HepG2 (cell line): ENCODE data around the gene CLEC16A. TPM values are rescaled to one million over a fixed set of nuclear protein-coding genes. Genes with fewer than 3 reads are reported as not detected.

ENCODE experiments used
- ATAC-seq: fragments of 200-7000 bp; cut with Tn5 transposase; 3 replicates; pipeline ENCODE4 v1.9.1; 2020; ENCODE audit warnings: mild to moderate bottlenecking, moderate library complexity
- BruUV-seq: library from RNA; stranded (reverse); fragments of 400-500 nt; replicated peaks from 2 replicates; lab custom pipeline; 2021; lab: Mats Ljungman, UMichigan
- CTCF ChIA-PET: fragments of 300-600 bp; formaldehyde crosslinking; extraction: SDS; loops from one replicate; lab custom pipeline; 2021; ENCODE audit warnings: low total read pairs, inconsistent platforms, low intra/inter-chr PET ratio; lab: Yijun Ruan, JAX
- POLR2A ChIA-PET: fragments of 350-600 bp; sonication (Branson Sonifier 250); formaldehyde crosslinking; loops from one replicate; lab custom pipeline; 2020; ENCODE audit warnings: antibody characterized with exemption, inconsistent platforms; lab: Yijun Ruan, JAX
- DNase-seq: peaks from one replicate; pipeline ENCODE4 v3.0.0-alpha.2; 2015; ENCODE audit warnings: low spot score
- FAIRE-seq: peaks from 3 replicates; lab custom pipeline; 2011; peaks lifted over from hg19 to GRCh38; lab: Jason Lieb, UNC
- H2AFZ ChIP-seq: one replicate; pipeline ENCODE4 v1.6.1; 2011; ENCODE audit warnings: low read length, inconsistent platforms
- H3K27ac ChIP-seq: fragments of 300-600 bp; 3 replicates; pipeline ENCODE4 v1.8.0; 2011; ENCODE audit warnings: mixed run types, mild to moderate bottlenecking, mixed read lengths, low read length, inconsistent platforms; ENCODE audit not compliant: insufficient read depth; ENCODE audit errors: extremely low read length
- H3K27me3 ChIP-seq, 2 experiments: fragments of 200-600 bp in 1 of 2; 2 replicates in 1 of 2; 3 replicates in 1 of 2; pipeline versions ENCODE4 v1.6.0 to v1.8.0; 2011; ENCODE audit warnings: low read length in 2 of 2, mild to moderate bottlenecking in 2 of 2, moderate library complexity in 2 of 2, inconsistent platforms in 1 of 2; ENCODE audit not compliant: insufficient read depth in 2 of 2, control insufficient read depth in 1 of 2
- H3K36me3 ChIP-seq, 2 experiments: fragments of 200-600 bp in 1 of 2; replicated peaks in 1 of 2; 2 replicates in 1 of 2; 3 replicates in 1 of 2; pipeline versions ENCODE4 v1.5.1 to v1.8.0; 2011; ENCODE audit warnings: low read length in 2 of 2, inconsistent platforms in 1 of 2; ENCODE audit not compliant: insufficient read depth in 2 of 2, control insufficient read depth in 1 of 2
- H3K4me1 ChIP-seq: 2 replicates; pipeline ENCODE4 v1.5.1; 2012; ENCODE audit warnings: low read length, inconsistent platforms; ENCODE audit not compliant: insufficient read depth
- H3K4me2 ChIP-seq: 2 replicates; pipeline ENCODE4 v1.6.0; 2011; ENCODE audit warnings: low read depth, low read length, inconsistent platforms
- H3K4me3 ChIP-seq, 3 experiments: fragments of 200-600 bp in 1 of 3; sonication (generic), shearing (Covaris generic) in 1 of 3; replicated peaks in 1 of 3; 2 replicates each; pipeline ENCODE4 v1.5.1; 2011 to 2016; ENCODE audit warnings: low read length in 3 of 3, inconsistent platforms in 2 of 3, low read depth in 2 of 3, mild to moderate bottlenecking in 2 of 3, control low read depth in 1 of 3, mixed read lengths in 1 of 3; ENCODE audit not compliant: insufficient read depth in 1 of 3
- H3K79me2 ChIP-seq: one replicate; pipeline ENCODE4 v1.6.1; 2011; ENCODE audit warnings: low read length, inconsistent platforms; ENCODE audit not compliant: insufficient read depth
- H3K9ac ChIP-seq: 2 replicates; pipeline ENCODE4 v1.6.0; 2011; ENCODE audit warnings: mild to moderate bottlenecking, low read depth, low read length, inconsistent platforms; ENCODE audit not compliant: insufficient read depth
- H3K9me3 ChIP-seq: 2 replicates; pipeline ENCODE4 v1.5.1; 2012; ENCODE audit warnings: mild to moderate bottlenecking, low read length
- H4K20me1 ChIP-seq: 2 replicates; pipeline ENCODE4 v1.6.0; 2011; ENCODE audit warnings: inconsistent platforms, mild to moderate bottlenecking, low read length, moderate library complexity; ENCODE audit not compliant: insufficient read depth
- ATF1 ChIP-seq: IDR thresholded peaks from 2 replicates; pipeline ENCODE4 v1.6.1; 2016; ENCODE audit warnings: mild to moderate bottlenecking, control low read depth
- ATF3 ChIP-seq: sonication (generic); formaldehyde crosslinking; IDR thresholded peaks from 2 replicates; pipeline ENCODE4 v1.4.0; 2020; ENCODE audit warnings: missing genetic modification reagents
- DNMT3B ChIP-seq: conservative IDR thresholded peaks from 2 replicates; pipeline ENCODE4 v1.6.1; 2016; ENCODE audit warnings: missing biosample characterization, control low read depth
- E2F1 ChIP-seq: sonication (generic); formaldehyde crosslinking; IDR thresholded peaks from 2 replicates; pipeline ENCODE4 v1.5.0; 2020; ENCODE audit warnings: missing genetic modification reagents
- HNRNPK ChIP-seq: fragments of 200-400 bp; formaldehyde crosslinking; IDR thresholded peaks from 2 replicates; pipeline ENCODE4 v1.6.1; 2018; ENCODE audit warnings: low read length, low read depth, moderate library complexity, mild to moderate bottlenecking; ENCODE audit not compliant: poor library complexity, severe bottlenecking
- HOXA7 ChIP-seq: sonication (generic); formaldehyde crosslinking; IDR thresholded peaks from 2 replicates; pipeline ENCODE4 v1.8.1; 2022; ENCODE audit warnings: mild to moderate bottlenecking, missing genetic modification reagents, moderate library complexity
- JUN ChIP-seq: sonication (generic); formaldehyde crosslinking; IDR thresholded peaks from 2 replicates; pipeline ENCODE4 v1.4.0; 2020; ENCODE audit warnings: mild to moderate bottlenecking, missing genetic modification reagents
- NFYB ChIP-seq: sonication (generic); formaldehyde crosslinking; IDR thresholded peaks from 2 replicates; pipeline ENCODE4 v1.4.0; 2020; ENCODE audit warnings: missing genetic modification reagents
- SKIL ChIP-seq: sonication (generic); formaldehyde crosslinking; IDR thresholded peaks from 2 replicates; pipeline ENCODE4 v1.8.0; 2022; ENCODE audit warnings: missing genetic modification reagents, mild to moderate bottlenecking, moderate library complexity, borderline replicate concordance
- TARDBP ChIP-seq: sonication (generic); formaldehyde crosslinking; IDR thresholded peaks from 2 replicates; pipeline ENCODE4 v1.8.0; 2022; ENCODE audit warnings: mild to moderate bottlenecking, missing genetic modification reagents
- ZNF235 ChIP-seq: sonication (generic); formaldehyde crosslinking; IDR thresholded peaks from 2 replicates; pipeline ENCODE4 v1.8.1; 2023; ENCODE audit warnings: mild to moderate bottlenecking, missing genetic modification reagents, borderline replicate concordance
- ZNF251 ChIP-seq: sonication (generic); formaldehyde crosslinking; IDR thresholded peaks from 2 replicates; pipeline ENCODE4 v1.9.0; 2021; ENCODE audit warnings: mild to moderate bottlenecking, missing genetic modification reagents
- ZNF577 ChIP-seq: sonication (generic); formaldehyde crosslinking; IDR thresholded peaks from 2 replicates; pipeline ENCODE4 v1.4.0; 2020; ENCODE audit warnings: mild to moderate bottlenecking, low read depth, missing genetic modification reagents, borderline replicate concordance
- ZNF724P ChIP-seq: sonication (generic); formaldehyde crosslinking; IDR thresholded peaks from 2 replicates; pipeline ENCODE4 v1.8.0; 2022; ENCODE audit warnings: missing genetic modification reagents, borderline replicate concordance
- ZNF816 ChIP-seq: sonication (generic); formaldehyde crosslinking; IDR thresholded peaks from 2 replicates; pipeline ENCODE4 v1.8.0; 2022; ENCODE audit warnings: missing genetic modification reagents, mild to moderate bottlenecking, borderline replicate concordance
- ZSCAN22 ChIP-seq: sonication (generic); formaldehyde crosslinking; IDR thresholded peaks from 2 replicates; pipeline ENCODE4 v1.4.0; 2020; ENCODE audit warnings: mild to moderate bottlenecking, missing genetic modification reagents
- WGBS: methylation state at CpG from one replicate; pipeline ENCODE4 v1.1.6; 2017; ENCODE audit warnings: low lambda C conversion rate; 5-methylcytosine and 5-hydroxymethylcytosine counted together
- in situ Hi-C: cut with HindIII; loops from 2 replicates; pipeline ENCODE4 v1.10.0; 2017; ENCODE audit warnings: low pct_unique_long_range_greater_than_20kb; ENCODE audit not compliant: extremely low pct_ligation_motif_present
- intact Hi-C: fragments of 100-400 bp; cut with micrococcal nuclease; formaldehyde crosslinking; loops from one replicate; pipeline ENCODE4 v1.10.0; 2022; ENCODE audit not compliant: unreplicated experiment
- polyA plus RNA-seq, 8 experiments: library from polyadenylated mRNA; depleted of rRNA in 3 of 8; stranded (reverse) in 7 of 8; unstranded in 1 of 8; fragments of >200 nt; fragmentation: Illumina TruSeq in 4 of 8; extraction: Trizol in 4 of 8; gene quantifications; 2 replicates each; pipeline versions ENCODE4 v1.2.1 to v1.2.3, GENCODE V29; 2011 to 2016; ENCODE audit warnings: low read depth in 4 of 8, missing spikeins in 1 of 8, mixed read lengths in 1 of 8; ENCODE audit not compliant: insufficient read depth in 1 of 8
- total RNA-seq, 5 experiments: library from RNA; depleted of rRNA; stranded (reverse); fragments of >200 nt; fragmentation: Illumina TruSeq; extraction: Trizol; gene quantifications; 2 replicates each; pipeline ENCODE4 v1.2.3, GENCODE V29; 2016; ENCODE audit warnings: low read depth in 1 of 5

The CLEC16A gene
- total and polyA plus RNA-seq, 2 of the 13 experiments (the other 11 are each of a cell fraction or from before 2014, with no cell fraction given) = 8.5 to 10.3 TPM

- Histone ChIP-seq H2AFZ (no peak overlapping the region), H3K36me3 (peaks cover 6 to 9% of the 10 kb centered on the region in 2 experiments; a peak in 4 of 5 replicates), H3K27ac (no peak overlapping the region), H3K9me3 (peaks cover 13% of the 10 kb centered on the region), H3K4me2 (no peak overlapping the region), H4K20me1 (no peaks in the 10 kb centered on the region), H3K4me3 (no peak overlapping the region), H3K27me3 (no peaks in the 10 kb centered on the region), H3K9ac (no peak overlapping the region), H3K79me2 (no peaks in the 10 kb centered on the region), H3K4me1 (no peaks in the 10 kb centered on the region)
- ChIA-PET CTCF (no interaction called here), POLR2A (no interaction called here)
- in situ Hi-C loops (no loop called here), intact Hi-C loops (no loop called here)
- FAIRE-seq (no peak), ATAC-seq (no peak), DNase-seq (no peak)
- TF ChIP-seq SKIL (CRISPR knock-in tag) = no peak
- peak; percentile 6 for TF ChIP-seq HNRNPK
- BruUV-seq = no TSS peak
Measured at GRCh38 chr16:11029948-11030347, 85.6 kb downstream of the CLEC16A start.

- no peak overlapping the region for H3K27ac ChIP-seq
- FAIRE-seq = no peak
- H3K36me3 ChIP-seq = peaks cover 4 to 13% of the 10 kb centered on the region in 2 experiments; a peak in 4 of 5 replicates
- no peak overlapping the region for H3K4me2 ChIP-seq
- no peak for ATAC-seq
- H3K4me1 ChIP-seq = no peaks in the 10 kb centered on the region
- H3K9ac ChIP-seq = no peak overlapping the region
- CTCF ChIA-PET = no interaction called here
- BruUV-seq = no TSS peak
- no peaks in the 10 kb centered on the region for H3K27me3 ChIP-seq
- POLR2A ChIA-PET = no interaction called here
- intact Hi-C loops = no loop called here
- no peak overlapping the region for H3K4me3 ChIP-seq
- no peaks in the 10 kb centered on the region for H3K79me2 ChIP-seq
- no peak overlapping the region for H2AFZ ChIP-seq
- no peak for DNase-seq
- in situ Hi-C loops = no loop called here
- peaks cover 8% of the 10 kb centered on the region for H3K9me3 ChIP-seq
- 98% methylated on average over 7 of the region's 7 CpGs for WGBS
- no peaks in the 10 kb centered on the region for H4K20me1 ChIP-seq
- no peak for TF ChIP-seq ZNF235 (CRISPR knock-in tag)
- no peak for TF ChIP-seq E2F1
- no peak for TF ChIP-seq ZNF724P (CRISPR knock-in tag)
- no peak for TF ChIP-seq NFYB (CRISPR knock-in tag)
- no peak for TF ChIP-seq ZNF816
- no peak for TF ChIP-seq HOXA7 (CRISPR knock-in tag)
- no peak for TF ChIP-seq ATF3 (CRISPR knock-in tag)
- no peak for TF ChIP-seq TARDBP (CRISPR knock-in tag)
- TF ChIP-seq DNMT3B (CRISPR knock-in tag) = no peak
- no peak for TF ChIP-seq ZNF251 (CRISPR knock-in tag)
- TF ChIP-seq JUN (CRISPR knock-in tag) = no peak
- TF ChIP-seq ATF1 (CRISPR knock-in tag) = no peak
- no peak for TF ChIP-seq ZNF577 (CRISPR knock-in tag)
- TF ChIP-seq ZSCAN22 (CRISPR knock-in tag) = no peak
Measured at GRCh38 chr16:11030990-11031510, 86.7 kb downstream of the CLEC16A start.
